HuH-7.5 (cell line): Measurements from ENCODE around the gene KLF16.

Experiments
- DNase-seq: peaks from one replicate; pipeline ENCODE4 v3.0.0; 2011; ENCODE audit warnings: low spot score

KLF16 gene

GRCh38 chr19:1819341-1820255 lies 43.8 kb downstream of the KLF16 start:
- DNase-seq, result no peak

- no peak for DNase-seq
Observed at GRCh38 chr19:1818549-1819195, 44.7 kb downstream of the KLF16 start.

GRCh38 chr19:1817553-1818179 lies 45.7 kb downstream of the KLF16 start:
- DNase-seq, result no peak

- no peak for DNase-seq
Observed at GRCh38 chr19:1816530-1817298, 46.7 kb downstream of the KLF16 start.

- DNase-seq, result no peak
Observed at GRCh38 chr19:1815605-1816529, 47.5 kb downstream of the KLF16 start.

GRCh38 chr19:1814833-1815604 lies 48.4 kb downstream of the KLF16 start:
- no peak for DNase-seq

GRCh38 chr19:1814391-1814790 lies 49.0 kb downstream of the KLF16 start:
- DNase-seq, result no peak

- DNase-seq, result no peak
Observed at GRCh38 chr19:1813192-1814182, 49.9 kb downstream of the KLF16 start.

GRCh38 chr19:1812426-1813191 lies 50.8 kb downstream of the KLF16 start:
- DNase-seq, result peak; percentile 99

- DNase-seq, result no peak
Observed at GRCh38 chr19:1811942-1812425, 51.4 kb downstream of the KLF16 start, which contains the start of gene ATP8B3. TSS of gene ATP8B3 (minus strand) at chr19:1812276. CDS start at chr19:1811736, 540 bp downstream.

GRCh38 chr19:1811472-1811894 lies 51.9 kb downstream of the KLF16 start:
- peak; percentile 70 for DNase-seq

GRCh38 chr19:1810439-1811160 lies 52.8 kb downstream of the KLF16 start:
- no peak for DNase-seq

- DNase-seq, result no peak
Observed at GRCh38 chr19:1809678-1810077, 53.7 kb downstream of the KLF16 start.

- no peak for DNase-seq
Observed at GRCh38 chr19:1808395-1808731, 55.0 kb downstream of the KLF16 start.

GRCh38 chr19:1807695-1808394 lies 55.5 kb downstream of the KLF16 start:
- no peak for DNase-seq

GRCh38 chr19:1807030-1807694 lies 56.2 kb downstream of the KLF16 start:
- no peak for DNase-seq
